Keratinocyte (primary cell): Measurements from ENCODE around the gene MAGI2. TPM values are rescaled to one million over a fixed set of nuclear protein-coding genes. Genes with fewer than 3 reads are reported as not detected.
"Not testable (repeated sequence)": the region's sequence is repeated elsewhere in the genome, so short reads cannot be mapped to it uniquely, and the experiment has no call there.

Source experiments
- DNase-seq: peaks from one replicate; pipeline ENCODE4 v3.0.0-alpha.2; 2011; ENCODE audit warnings: low read depth, missing footprints, low spot score
- FAIRE-seq: peaks from 2 replicates; lab custom pipeline; 2011; peaks lifted over from hg19 to GRCh38; lab: Jason Lieb, UNC
- H2AFZ ChIP-seq: 2 replicates; pipeline ENCODE4 v1.6.0; 2012; ENCODE audit warnings: low read length, control low read depth, inconsistent platforms; ENCODE audit not compliant: control insufficient read depth
- H3K27ac ChIP-seq: 2 replicates; pipeline ENCODE4 v1.5.1; 2011; ENCODE audit warnings: low read length; ENCODE audit not compliant: control insufficient read depth, insufficient read depth
- H3K27me3 ChIP-seq: 3 replicates; pipeline ENCODE4 v1.6.0; 2011; ENCODE audit warnings: low read length; ENCODE audit not compliant: control insufficient read depth, insufficient read depth; ENCODE audit errors: extremely low read depth
- H3K36me3 ChIP-seq, 2 experiments: 2 replicates in 1 of 2; 3 replicates in 1 of 2; pipeline ENCODE4 v1.5.1; 2011; ENCODE audit warnings: low read length in 2 of 2, mild to moderate bottlenecking in 1 of 2; ENCODE audit not compliant: control insufficient read depth in 2 of 2, insufficient read depth in 2 of 2; ENCODE audit errors: extremely low read depth in 1 of 2
- H3K4me1 ChIP-seq: 3 replicates; pipeline ENCODE4 v1.5.1; 2011; ENCODE audit warnings: low read length; ENCODE audit not compliant: control insufficient read depth, insufficient read depth; ENCODE audit errors: extremely low read depth
- H3K4me2 ChIP-seq: 3 replicates; pipeline ENCODE4 v1.6.0; 2011; ENCODE audit warnings: low read depth, low read length; ENCODE audit not compliant: control insufficient read depth, insufficient read depth; ENCODE audit errors: extremely low read depth
- H3K4me3 ChIP-seq, 3 experiments: fragments of 200-600 bp in 1 of 3; sonication (generic) in 1 of 3; 2 replicates in 2 of 3; 3 replicates in 1 of 3; pipeline ENCODE4 v1.5.1; 2011 to 2016; ENCODE audit warnings: low read length in 3 of 3, mild to moderate bottlenecking in 3 of 3, control low read depth in 2 of 3, inconsistent platforms in 1 of 3, low read depth in 1 of 3, mixed read lengths in 1 of 3, mixed run types in 1 of 3, moderate library complexity in 1 of 3; ENCODE audit not compliant: control insufficient read depth in 2 of 3, insufficient read depth in 2 of 3; ENCODE audit errors: extremely low read depth in 1 of 3
- H3K79me2 ChIP-seq: 2 replicates; pipeline ENCODE4 v1.6.0; 2012; ENCODE audit warnings: low read length; ENCODE audit not compliant: control insufficient read depth, insufficient read depth
- H3K9ac ChIP-seq: 3 replicates; pipeline ENCODE4 v1.6.0; 2011; ENCODE audit warnings: low read length; ENCODE audit not compliant: control insufficient read depth, insufficient read depth; ENCODE audit errors: extremely low read depth
- H3K9me1 ChIP-seq: 3 replicates; pipeline ENCODE4 v1.6.0; 2011; ENCODE audit warnings: low read length; ENCODE audit not compliant: control insufficient read depth, insufficient read depth; ENCODE audit errors: extremely low read depth
- H3K9me3 ChIP-seq: 2 replicates; pipeline ENCODE4 v1.5.1; 2012; ENCODE audit warnings: low read depth, low read length; ENCODE audit not compliant: control insufficient read depth
- H4K20me1 ChIP-seq: 3 replicates; pipeline ENCODE4 v1.6.0; 2011; ENCODE audit warnings: low read length; ENCODE audit not compliant: control insufficient read depth, insufficient read depth; ENCODE audit errors: extremely low read depth
- EZH2 ChIP-seq: IDR thresholded peaks from one replicate; pipeline ENCODE4 v1.6.1; 2012; ENCODE audit warnings: inconsistent platforms, mild to moderate bottlenecking, low read length, moderate library complexity
- dilution Hi-C: fragments of 300-500 bp; cut with MboI; formaldehyde crosslinking; loops from one replicate; pipeline ENCODE4 v1.7.0; 2020; ENCODE audit warnings: low sequenced_read_pairs; ENCODE audit not compliant: extremely low pct_ligation_motif_present
- polyA plus RNA-seq, 5 experiments: library from polyadenylated mRNA; depleted of rRNA in 3 of 5; stranded (reverse) in 3 of 5; stranded (forward) in 1 of 5; unstranded in 1 of 5; fragments of >200 nt; gene quantifications; 1 replicate in 1 of 5; 2 replicates in 3 of 5; 3 replicates in 1 of 5; pipeline versions ENCODE4 v1.2.1 to v1.2.3, GENCODE V29; 2011 to 2012; ENCODE audit warnings: missing spikeins in 2 of 5, low read depth in 1 of 5, low replicate concordance in 1 of 5
- TF ChIP-seq, protein P1 (sequence below), 3 experiments: IDR thresholded peaks in 1 of 3; conservative IDR thresholded peaks in 1 of 3; optimal IDR thresholded peaks in 1 of 3; 2 replicates in 2 of 3; 3 replicates in 1 of 3; pipeline versions ENCODE3 to v1.5.1; 2011; ENCODE audit warnings: low read length in 3 of 3, mild to moderate bottlenecking in 3 of 3, moderate library complexity in 2 of 3, control low read depth in 1 of 3, inconsistent platforms in 1 of 3; ENCODE audit not compliant: insufficient read depth in 2 of 3; ENCODE audit errors: extremely low read depth in 1 of 3

Gene MAGI2
- polyA plus RNA-seq, 1 donor (not counting 4 experiments of a cell fraction or from before 2014, with no cell fraction given): 0.07 TPM

DNA sequence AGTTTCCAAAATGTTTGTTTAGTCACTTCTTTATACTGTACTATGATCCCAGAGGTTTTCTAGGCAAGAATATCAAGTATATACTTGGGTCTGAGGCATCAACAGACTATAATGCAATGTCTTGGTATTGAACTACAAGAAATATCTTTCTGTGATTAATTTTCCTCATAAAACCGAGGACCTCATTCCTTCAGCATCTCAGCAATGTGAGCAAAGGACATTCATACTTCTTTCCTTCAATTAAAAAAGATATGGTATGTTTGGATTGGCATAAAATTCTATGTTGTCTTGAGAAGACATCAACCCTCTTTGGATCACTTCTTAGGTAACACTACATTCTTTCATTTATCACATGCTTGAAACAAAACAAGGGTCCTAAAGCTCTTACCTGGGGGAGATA is 1130.3 kb downstream of the MAGI2 start:
- DNase-seq (no peak), FAIRE-seq (no peak)
- Histone ChIP-seq H3K36me3 (no peaks in the 10 kb centered on the region), H2AFZ (no peak overlapping the region), H3K27me3 (no peaks in the 10 kb centered on the region), H3K4me1 (no peaks in the 10 kb centered on the region), H3K9me1 (no peaks in the 10 kb centered on the region), H3K4me2 (no peak overlapping the region), H3K4me3 (no peak overlapping the region), H3K79me2 (no peaks in the 10 kb centered on the region), H3K9me3 (no peaks in the 10 kb centered on the region), H3K9ac (no peak overlapping the region), H4K20me1 (no peaks in the 10 kb centered on the region), H3K27ac (no peak overlapping the region)
- TF ChIP-seq, protein P1, sequence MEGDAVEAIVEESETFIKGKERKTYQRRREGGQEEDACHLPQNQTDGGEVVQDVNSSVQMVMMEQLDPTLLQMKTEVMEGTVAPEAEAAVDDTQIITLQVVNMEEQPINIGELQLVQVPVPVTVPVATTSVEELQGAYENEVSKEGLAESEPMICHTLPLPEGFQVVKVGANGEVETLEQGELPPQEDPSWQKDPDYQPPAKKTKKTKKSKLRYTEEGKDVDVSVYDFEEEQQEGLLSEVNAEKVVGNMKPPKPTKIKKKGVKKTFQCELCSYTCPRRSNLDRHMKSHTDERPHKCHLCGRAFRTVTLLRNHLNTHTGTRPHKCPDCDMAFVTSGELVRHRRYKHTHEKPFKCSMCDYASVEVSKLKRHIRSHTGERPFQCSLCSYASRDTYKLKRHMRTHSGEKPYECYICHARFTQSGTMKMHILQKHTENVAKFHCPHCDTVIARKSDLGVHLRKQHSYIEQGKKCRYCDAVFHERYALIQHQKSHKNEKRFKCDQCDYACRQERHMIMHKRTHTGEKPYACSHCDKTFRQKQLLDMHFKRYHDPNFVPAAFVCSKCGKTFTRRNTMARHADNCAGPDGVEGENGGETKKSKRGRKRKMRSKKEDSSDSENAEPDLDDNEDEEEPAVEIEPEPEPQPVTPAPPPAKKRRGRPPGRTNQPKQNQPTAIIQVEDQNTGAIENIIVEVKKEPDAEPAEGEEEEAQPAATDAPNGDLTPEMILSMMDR (optimal IDR thresholded peaks at IDR 0.05 in 1 of 3, IDR thresholded peaks at IDR 0.05 in 1 of 3, conservative IDR thresholded peaks at IDR 0.05 in 1 of 3; ENCODE audit: extremely low read depth in 1 of 3, insufficient read depth in 2 of 3, low read length in 3 of 3): no peak
- no peak for TF ChIP-seq EZH2
- dilution Hi-C loops: no loop called here

DNA sequence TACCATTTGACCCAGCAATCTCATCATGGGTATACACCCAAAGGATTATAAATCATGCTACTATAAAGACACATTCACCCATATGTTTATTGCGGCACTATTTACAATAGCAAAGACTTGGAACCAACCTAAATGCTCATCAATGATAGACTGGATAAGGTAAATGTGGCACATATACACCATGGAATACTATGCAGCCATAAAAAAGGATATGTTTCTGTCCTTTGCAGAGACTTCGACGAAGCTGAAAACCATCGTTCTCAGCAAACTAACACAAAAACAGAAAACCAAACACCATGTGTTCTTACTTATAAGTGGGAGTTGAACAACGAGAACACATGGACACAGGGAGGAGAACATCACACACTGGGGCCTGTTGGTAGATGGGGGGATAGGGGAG is 1131.2 kb downstream of the MAGI2 start:
- H4K20me1 ChIP-seq, H2AFZ ChIP-seq, H3K9me1 ChIP-seq, H3K9ac ChIP-seq, H3K79me2 ChIP-seq, dilution Hi-C loops, H3K4me3 ChIP-seq, FAIRE-seq, H3K4me2 ChIP-seq, H3K27me3 ChIP-seq, H3K4me1 ChIP-seq, H3K27ac ChIP-seq, DNase-seq, H3K9me3 ChIP-seq, H3K36me3 ChIP-seq: not testable (repeated sequence)

DNA sequence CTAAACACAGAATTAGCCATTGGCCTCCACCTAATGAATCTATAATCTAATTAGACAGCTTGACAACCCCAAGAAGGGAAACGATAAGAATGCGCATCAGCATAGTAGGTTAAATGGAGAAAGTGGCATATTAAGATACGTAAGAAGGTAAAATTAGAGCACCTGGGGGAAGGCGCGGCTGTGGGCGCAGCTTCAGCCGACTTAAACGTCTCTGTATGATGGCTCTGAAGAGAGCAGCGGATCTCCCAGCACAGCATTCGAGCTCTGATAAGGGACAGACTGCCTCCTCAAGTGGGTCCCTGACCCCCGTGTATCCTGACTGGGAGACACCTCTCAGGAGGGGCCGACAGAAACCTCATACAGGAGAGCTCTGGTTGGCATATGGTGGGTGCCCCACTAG is 1136.1 kb downstream of the MAGI2 start:
- H3K9me3 ChIP-seq: no peaks in the 10 kb centered on the region
- DNase-seq (no peak), FAIRE-seq (no peak)
- no peak overlapping the region for H3K4me3 ChIP-seq
- H3K4me2 ChIP-seq: no peak overlapping the region
- no peaks in the 10 kb centered on the region for H3K4me1 ChIP-seq
- H3K9me1 ChIP-seq: no peaks in the 10 kb centered on the region
- no peaks in the 10 kb centered on the region for H4K20me1 ChIP-seq
- no peaks in the 10 kb centered on the region for H3K36me3 ChIP-seq
- H3K79me2 ChIP-seq: no peaks in the 10 kb centered on the region
- no peak overlapping the region for H2AFZ ChIP-seq
- H3K9ac ChIP-seq: no peak overlapping the region
- dilution Hi-C loops: no loop called here
- H3K27me3 ChIP-seq: no peaks in the 10 kb centered on the region
- no peak overlapping the region for H3K27ac ChIP-seq
- no peak for TF ChIP-seq EZH2
- TF ChIP-seq, protein P1 (optimal IDR thresholded peaks at IDR 0.05 in 1 of 3, IDR thresholded peaks at IDR 0.05 in 1 of 3, conservative IDR thresholded peaks at IDR 0.05 in 1 of 3; ENCODE audit: extremely low read depth in 1 of 3, insufficient read depth in 2 of 3, low read length in 3 of 3): no peak
